Adrenal gland (tissue), 5 donors: ENCODE data around the gene EFNA4.

ENCODE experiments used
- CTCF ChIP-seq, 6 experiments: fragments of 450-650 bp in 4 of 6; fragments of 200-600 bp in 2 of 6; sonication (generic) in 1 of 6; IDR thresholded peaks; 1 replicate in 5 of 6; 2 replicates in 1 of 6; pipeline versions ENCODE4 v1.5.1 to v1.8.0; 2016 to 2021; ENCODE audit warnings: antibody characterized with exemption in 6 of 6, mild to moderate bottlenecking in 2 of 6, moderate library complexity in 1 of 6
- POLR2A ChIP-seq, 2 donors: fragments of 450-650 bp; IDR thresholded peaks; one replicate each; pipeline ENCODE4 v1.6.1; 2017; ENCODE audit warnings: antibody characterized with exemption in 2 of 2, mild to moderate bottlenecking in 2 of 2, moderate library complexity in 1 of 2
- donor health status: DM: no; HTN: no; CAD: no.

GRCh38 chr1:155092131-155092530, 28.6 kb downstream of the EFNA4 start:
- TF ChIP-seq CTCF (IDR thresholded peaks at IDR 0.05) (no peak), POLR2A (IDR thresholded peaks at IDR 0.05) (no peak)
